GM18499 (cell line): ENCODE measurements around the gene TMEM123.

Experiments used
- ATAC-seq: cut with Tn5 transposase; IDR thresholded peaks from one replicate; pipeline ENCODE4 v1.9.1; 2021; ENCODE audit warnings: moderate number of reproducible peaks; ENCODE audit not compliant: insufficient read depth, unreplicated experiment

TMEM123 gene

DNA sequence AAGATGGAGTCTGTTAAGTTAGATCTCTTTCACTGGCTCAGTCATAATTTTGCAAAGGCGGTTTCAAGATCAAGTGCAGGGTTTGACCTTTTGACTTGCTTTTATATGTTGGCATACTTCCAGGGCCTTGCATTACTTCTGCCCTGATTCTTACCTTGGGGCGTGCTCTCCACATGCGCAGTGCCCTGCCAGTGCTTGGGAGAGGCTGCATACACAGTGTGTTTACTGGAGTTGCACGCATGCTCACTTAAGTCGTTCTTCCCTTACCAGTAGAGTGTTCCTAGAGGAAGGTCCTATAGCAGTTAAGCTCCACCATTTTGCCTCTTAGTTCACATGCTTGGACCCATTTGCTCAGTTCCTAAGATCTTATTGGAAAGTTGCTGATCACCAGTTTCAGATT lies 21.0 kb upstream of the TMEM123 start:
- no peak for ATAC-seq

DNA sequence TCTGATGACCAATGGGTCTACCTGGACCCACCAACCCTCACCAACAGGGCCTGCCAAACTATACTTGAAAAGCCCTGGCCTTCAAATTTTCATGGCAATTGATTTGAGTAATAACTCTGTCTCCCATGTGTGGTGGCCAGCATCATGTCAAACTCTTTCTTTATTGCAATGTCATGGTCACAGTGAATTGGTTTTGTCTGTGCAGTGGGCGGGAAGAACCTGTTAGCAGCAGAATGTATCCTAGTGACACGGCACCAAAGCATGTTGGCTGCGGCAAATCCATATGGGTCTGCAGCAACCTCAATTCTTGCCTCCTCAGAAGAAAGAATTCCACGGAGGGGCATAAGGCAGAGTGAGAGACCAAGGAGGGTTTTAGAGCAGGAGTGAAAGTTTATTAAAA lies 19.6 kb upstream of the TMEM123 start:
- no peak for ATAC-seq

DNA sequence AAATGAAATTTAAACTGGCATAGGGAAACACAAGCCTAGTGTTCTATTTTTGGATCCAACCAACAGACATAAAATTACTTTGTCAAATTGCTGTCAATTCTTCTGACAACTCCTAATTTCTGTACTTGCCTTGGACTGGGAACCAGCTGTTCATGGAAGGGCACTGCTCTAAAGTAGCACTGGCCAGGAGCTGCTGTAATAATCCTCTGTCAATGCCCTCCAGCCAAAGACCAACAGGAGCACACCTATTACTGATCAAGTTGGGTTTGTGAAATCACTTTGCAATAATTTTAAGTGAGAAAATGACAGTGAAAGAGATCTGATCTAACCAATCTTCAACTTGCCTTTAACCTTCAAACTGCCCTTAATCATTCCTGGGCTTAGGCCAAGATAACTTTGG lies 18.9 kb upstream of the TMEM123 start:
- ATAC-seq, result no peak

DNA sequence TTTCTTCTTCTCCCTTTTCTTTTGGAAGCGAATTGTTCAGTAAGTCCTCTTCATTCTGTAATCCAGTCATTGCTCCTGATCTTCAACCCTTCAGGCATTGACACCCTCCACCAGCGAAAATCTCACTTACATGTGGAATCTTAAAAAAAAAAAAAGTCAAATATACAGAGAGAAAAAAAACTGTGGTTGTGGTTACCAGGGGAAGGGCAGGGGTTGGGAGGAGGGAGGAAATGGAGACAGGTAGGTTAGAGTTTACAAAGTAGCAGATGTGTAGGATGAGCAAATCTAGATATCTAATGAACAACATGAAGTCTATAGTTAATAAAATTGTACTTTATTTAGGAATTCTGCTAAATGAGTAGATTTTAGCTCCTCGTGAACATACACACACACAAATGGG lies 17.7 kb upstream of the TMEM123 start:
- ATAC-seq, result no peak

DNA sequence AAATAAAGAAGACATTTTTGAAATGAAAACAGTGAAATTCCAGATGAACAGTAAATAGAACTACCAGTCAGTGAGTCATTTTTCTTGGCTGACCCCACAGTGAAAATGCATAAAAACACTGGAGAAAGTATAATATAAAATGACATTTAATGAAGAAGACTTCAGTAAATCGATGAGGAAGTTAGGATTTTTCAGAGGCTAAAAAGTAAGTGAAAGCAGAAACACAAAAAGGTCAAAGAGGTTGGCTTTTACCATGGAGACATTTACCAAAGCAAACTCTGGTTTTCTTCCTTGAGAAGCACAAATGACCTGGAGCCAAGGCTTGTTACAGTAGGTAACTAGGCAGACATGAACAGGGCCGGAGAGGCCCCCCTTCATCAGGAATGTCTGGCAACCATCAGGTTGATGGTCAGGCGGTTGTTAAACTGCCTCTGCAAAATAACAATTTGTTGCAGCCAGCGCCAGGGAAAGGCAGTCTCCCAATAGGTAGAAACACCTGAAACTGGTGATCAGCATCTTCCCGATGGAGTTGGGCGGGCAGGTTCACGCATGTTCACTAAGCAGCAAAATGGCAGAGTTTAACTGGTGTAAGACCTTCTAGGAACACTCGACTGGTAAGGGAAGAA lies 16.7 kb upstream of the TMEM123 start:
- ATAC-seq, result no peak

DNA sequence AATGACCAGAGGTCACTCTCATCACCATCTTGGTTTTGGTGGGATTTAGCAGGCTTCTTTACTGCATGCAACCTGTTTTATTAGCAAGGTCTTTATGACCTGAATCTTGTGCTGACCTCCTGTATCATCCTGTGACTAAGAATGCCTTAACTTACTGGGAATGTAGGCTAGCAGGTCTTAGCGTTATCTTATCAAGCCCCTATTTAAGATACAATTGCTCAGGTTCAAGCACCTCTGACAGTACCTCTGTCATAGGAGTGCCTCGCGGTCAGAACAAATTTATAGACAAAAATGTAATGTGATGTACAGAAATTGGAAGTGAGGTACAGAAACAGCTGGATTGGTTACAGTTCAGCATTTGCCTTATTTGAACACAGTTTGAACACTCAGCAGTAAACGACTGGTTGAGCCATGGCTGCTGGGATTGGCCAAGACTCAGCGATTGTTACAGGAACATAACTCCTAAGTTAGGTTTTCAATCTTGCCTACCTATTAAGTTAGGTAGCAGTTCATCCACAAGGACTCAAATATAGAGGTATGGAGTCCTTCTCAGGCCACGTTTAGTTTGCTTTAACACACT lies 16.1 kb upstream of the TMEM123 start:
- ATAC-seq, result no peak

DNA sequence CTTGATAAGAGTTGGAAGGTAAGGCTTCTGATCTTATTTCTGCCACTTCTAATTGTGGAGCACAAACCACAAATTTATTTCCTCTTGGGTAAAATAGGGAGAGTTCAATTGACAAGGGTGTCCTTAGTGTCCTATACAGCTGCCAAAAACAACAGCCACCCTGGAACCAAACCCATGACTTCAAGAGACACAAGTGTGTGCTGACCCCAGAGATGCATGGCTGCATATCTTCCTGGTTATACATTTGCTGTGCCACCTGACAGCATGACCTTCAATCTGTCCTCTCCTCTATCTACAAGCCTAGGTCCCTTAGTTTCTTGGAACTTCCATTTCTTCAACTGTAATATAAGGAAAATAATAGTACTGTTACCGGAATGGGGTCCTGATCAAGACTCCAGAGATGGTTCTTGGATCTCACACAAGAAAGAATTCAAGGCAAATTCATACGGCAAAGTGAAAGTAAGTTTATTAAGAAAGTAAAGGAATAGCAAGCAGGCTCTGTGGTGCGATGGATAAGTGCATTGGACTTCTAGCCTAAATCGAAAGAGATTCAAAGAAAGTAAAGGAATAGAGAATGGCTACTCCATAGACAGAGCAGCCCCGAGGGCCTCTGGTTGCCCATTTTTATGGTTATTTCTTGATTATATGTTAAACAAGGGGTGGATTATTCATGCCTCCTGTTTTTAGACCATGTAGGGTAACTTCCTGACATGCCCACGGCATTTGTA lies 15.5 kb upstream of the TMEM123 start:
- no peak for ATAC-seq

DNA sequence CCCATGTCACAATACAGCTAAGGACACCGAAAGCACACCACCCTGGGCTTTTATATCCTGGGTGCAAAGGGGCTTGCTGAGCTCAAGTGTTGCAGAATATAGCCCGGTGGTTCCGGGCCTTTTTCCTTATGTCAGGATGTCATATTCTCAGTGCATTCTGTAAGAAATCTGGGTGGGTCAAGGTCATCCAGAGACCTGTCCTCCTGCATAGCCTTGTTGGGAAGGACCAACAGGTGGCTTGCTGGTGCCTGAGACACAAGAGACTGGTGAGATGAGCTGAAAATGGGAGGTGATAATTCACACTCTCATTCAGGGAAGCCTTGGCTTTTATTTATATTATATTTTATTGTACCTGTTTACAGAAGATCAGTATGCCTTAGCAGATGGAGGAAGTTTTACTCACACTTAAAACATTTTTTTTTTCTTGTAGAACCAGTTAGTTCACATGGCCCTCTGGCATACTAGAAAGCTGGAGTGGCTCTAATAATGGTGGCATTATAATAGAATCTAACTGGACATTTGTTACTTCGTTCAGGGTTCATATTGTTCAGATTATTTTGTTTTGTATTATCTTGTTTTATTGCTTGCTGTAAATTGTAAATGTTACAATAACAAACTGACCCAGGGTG lies 14.6 kb upstream of the TMEM123 start:
- ATAC-seq, result no peak

DNA sequence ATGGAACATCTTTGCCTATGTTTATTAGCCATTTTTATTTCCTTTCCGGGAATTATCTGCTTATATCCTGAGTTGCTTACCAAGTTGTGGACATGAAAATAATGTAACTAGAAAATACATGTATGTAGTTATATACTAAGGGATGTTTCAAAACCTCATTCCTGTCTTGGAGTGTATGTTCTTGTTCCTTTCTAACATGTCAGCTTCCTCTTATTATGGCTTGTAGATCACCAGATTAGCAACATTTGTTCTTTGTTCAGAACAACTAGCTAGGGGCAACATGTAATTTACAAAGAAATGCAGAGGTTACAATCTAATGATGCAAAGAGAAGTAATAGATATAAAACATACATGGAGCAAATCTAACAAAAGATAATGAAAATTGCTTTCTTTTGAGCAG lies 13.1 kb upstream of the TMEM123 start:
- ATAC-seq, result no peak

DNA sequence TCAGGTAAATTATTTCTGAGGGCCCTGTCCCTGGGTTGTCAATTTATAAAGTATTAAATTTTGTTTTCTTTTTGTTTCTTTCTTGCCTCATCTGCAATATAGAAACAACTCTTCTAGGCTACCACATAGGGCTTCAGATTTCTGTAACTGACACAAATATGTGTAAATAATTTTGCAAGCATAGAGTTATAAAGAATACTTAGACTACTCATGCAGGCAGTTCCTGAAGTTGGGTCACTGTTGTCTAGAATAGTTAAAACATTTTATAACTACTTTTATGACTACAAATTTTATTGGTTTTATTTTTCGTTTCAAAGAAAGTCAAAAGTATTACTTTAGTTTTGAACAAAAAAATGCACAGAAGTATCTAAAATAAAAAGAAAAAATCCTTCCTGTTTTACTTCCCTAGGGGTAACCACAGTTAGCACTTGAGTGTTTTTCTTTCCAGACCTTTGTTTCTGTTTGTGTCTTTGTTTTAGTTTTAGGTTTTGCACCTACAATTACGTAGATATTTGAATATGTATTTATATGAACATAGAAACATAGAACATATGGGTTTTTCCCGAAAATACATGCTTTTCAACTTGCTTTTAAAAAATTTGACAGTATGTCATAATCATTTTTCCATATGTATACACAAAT lies 12.4 kb upstream of the TMEM123 start:
- peak; percentile 50 for ATAC-seq

DNA sequence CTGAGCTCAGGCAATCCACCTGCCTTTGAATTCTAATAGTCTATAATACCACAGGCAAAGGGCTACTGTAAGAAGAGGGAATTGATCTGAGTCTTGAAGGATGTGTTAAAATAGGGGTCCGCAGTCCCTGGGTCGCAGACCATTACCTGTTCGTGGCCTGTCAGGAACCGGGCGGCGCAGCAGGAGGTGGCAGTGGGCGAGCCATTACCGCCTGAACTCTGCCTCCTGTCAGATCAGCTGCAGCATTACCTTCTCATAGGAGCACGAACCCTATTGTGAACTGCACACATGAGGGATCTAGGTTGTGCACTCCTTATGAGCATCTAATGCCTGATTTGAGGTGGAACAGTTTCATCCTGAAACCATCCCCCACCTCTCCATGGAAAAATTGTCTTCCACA lies 11.5 kb upstream of the TMEM123 start:
- no peak for ATAC-seq

DNA sequence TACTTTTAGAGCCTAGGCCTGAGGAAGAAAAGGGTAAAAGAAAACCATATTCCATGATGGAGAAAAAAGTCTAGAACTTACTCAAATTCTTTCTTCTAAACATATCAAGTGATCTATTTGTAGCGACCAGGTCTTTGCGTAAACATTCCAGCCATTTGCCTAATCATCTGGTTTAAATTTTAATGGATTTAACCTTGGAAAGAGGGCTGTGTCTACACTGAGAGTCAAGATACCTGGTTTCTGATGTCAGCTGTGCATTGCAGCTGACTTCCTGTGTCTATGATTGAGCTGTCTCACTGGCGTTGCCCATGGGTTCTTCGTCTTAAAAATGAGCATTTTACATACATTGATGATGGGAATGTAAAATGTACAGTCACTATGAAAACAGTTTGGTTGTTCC lies 10.0 kb upstream of the TMEM123 start:
- ATAC-seq, result no peak

DNA sequence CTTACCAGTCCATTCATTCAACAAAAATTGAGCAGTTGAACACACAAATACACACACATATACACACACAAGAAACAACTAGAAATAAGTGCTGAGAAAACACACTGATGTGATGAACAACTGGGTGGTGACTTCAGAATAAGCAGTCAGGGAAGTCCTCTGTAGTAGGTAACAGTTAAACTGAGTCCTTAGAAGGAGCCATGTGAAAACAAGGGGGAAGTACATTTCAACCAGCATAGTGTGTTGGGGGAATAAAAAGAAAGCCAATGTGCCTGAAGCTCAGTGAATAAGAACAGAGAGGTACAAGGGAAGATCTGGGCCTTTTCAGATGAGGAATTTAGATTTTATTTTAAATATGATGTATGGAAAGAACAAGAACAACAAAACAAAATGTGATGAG lies 6.8 kb upstream of the TMEM123 start:
- no peak for ATAC-seq

DNA sequence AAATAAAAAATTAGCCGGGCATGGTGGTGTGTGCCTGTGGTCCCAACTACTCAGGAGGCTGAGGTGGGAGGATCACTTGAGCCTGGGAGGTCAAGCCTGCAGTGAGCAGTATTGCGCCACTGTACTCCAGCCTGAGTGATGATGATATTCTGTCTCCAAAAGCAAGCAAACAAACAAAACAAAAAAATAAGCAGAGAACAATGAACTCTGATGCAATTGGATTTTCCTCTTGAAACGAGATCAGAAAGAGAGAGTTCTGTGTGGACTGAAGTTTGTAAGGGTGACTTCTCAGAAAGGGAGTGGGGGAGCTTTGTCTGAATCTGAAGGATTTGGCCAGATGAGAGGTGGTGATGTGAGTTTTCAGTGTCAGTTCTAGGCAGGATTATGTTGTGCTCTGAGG lies 6.0 kb upstream of the TMEM123 start:
- ATAC-seq, result no peak

DNA sequence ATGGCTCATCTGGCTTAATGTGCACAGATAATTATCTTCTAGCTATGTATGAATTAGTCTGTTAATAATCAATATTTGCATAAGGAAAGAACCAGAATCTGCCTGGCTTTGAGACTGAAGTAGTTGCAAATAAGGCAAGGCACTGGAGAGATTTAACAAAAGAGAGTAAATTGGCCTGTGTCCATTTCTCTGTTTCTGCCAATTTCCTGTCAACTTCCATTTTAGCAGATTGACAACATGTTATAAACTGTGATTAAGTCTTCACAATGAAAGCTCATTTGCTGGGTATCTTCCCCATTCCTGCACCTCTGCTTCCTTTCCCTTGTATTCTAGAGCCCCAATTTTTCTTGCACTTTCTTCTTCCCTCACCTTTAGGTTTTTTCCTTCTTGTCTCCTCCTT lies 5.3 kb upstream of the TMEM123 start:
- ATAC-seq, result no peak

DNA sequence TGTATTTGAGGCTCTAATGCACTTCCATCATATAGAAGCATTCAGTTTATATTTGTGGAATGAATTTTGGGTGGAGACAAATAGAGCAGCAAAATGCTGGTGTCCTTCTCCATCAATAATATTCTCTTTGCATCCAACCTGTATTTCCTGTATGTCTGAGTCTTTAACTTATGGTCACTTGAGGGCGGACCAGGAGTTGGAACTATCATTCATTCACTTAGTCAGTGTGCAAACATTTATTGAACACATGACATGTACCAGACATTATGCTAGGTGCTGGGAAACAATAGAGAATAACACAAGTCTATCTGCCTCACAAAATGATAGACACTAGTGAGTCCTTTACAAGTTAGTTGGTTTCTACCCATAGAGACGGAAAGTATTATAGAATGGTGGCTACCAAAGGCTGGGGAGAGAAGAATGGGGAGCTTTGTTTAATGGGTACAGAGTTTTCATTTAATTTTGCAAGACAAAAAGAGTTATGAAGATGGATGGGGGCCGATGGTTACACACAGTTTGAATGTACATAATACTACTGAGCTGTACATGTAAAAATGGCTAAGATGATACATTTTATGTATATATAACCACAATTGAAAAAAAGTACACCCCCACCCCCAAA lies 4.6 kb upstream of the TMEM123 start:
- no peak for ATAC-seq

DNA sequence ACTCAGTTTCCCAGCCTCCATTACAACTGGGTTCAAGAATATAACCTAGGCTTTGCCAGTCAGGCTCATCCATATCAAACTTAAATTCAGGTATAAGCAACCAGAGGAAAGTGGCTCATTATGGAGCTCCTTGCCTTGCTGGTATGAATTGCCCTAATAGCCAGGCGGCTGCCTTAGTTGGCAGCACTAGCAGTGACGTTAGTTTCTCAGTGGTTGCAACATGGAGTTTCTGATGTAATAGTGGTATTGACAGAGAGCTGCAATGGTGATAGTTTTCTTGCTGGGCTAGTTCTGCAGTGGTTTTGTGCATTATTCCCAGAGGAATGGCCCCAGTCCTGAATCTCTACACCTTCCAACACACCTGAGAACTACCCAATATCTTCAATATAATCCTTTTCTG lies 3.8 kb upstream of the TMEM123 start:
- ATAC-seq, result no peak

DNA sequence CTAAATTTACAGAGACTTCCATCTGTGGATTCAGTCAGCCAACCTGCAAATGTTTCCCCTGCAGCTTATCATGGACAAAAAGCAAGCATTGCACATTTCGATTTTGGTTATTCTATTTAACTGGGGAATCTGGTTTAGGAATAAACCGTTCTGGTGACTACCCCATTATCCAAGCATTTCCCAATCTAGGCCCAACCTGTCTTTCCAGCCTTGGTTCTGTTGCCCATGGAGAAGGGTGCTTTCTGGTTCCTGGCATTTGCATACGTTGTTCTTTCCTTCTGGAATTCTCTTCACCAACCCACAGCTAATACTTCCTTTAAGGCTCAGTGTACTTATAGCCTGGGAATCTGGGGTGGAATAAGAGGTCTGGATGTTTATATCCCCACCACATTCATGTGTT lies 1.4 kb upstream of the TMEM123 start:
- no peak for ATAC-seq

DNA sequence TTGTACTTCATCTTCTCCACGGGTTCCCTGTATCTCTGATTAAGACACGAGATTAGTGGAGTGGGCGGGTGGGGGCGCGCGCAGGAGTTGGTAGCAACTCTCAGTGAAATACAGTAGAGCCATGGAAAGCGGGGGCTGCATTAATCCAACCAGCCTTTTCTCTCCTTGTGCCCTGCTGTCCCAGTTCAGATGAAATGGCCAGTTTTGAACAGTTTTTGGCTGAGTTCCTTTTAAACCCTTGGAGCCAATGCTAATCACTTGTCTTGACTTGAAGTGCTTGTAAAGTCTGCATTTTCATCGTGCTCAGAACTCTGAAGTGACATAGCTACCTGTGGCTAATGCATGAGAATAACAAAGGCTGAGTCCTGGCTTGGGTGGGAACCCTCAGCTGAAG lies 734 bp upstream of the TMEM123 start:
- ATAC-seq, result no peak

DNA sequence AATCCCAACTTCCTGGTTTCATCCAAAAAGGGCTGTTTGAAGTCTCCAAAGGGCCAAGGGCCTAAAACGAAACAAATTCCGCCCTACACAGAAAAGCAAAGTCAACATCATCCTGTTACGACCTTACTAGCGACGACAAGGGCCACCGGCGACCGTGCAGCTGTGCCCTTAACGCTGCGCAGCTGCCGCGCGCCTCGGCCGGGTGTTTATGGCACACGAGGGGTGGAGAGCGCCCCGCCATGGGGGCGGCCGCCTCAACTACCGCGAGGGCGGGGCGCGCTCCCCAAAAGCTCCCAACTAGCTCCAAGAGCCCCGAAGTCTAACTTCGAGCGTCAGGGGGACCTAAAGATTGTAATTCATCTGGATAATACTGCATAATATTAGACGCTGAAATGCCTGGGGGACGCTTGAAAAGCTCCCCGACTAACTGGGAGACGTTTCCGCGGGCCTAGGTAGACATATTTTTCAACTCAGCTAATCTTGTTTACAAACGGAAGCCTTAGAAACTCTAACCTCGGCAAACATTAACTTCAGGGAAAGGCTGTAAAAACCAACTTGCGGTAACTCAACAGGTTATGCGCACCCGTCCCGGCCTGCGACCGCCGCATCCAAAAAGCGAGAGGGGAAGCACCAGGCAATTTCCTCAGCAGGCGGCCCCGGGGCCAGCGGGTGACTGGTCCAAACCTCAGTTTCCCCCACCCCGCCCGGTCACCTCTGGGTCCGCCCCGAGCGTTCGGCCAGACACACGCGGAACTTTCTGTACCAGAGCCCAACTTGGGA lies 694 bp downstream of the TMEM123 start:
- peak; percentile 34 for ATAC-seq
